Progenitor cell of endocrine pancreas (in vitro differentiated cells): Measurements from ENCODE around the gene ABCE1. TPM values are rescaled to one million over a fixed set of nuclear protein-coding genes. Genes with fewer than 3 reads are reported as not detected.
A peak's percentile ranks its signal among the peaks of the same experiment; 100 is the strongest.

ENCODE experiments used
- DNase-seq: peaks from one replicate; pipeline ENCODE4 v3.0.0; 2021; ENCODE audit warnings: low spot score; ENCODE audit not compliant: unreplicated experiment
- H3K27ac Mint-ChIP-seq: 2 replicates; pipeline ENCODE4 v1.8.0; 2021; ENCODE audit warnings: mild to moderate bottlenecking, moderate library complexity, mixed read lengths
- H3K27me3 Mint-ChIP-seq: 2 replicates; pipeline ENCODE4 v1.8.0; 2021; ENCODE audit warnings: mixed read lengths
- H3K36me3 Mint-ChIP-seq: 2 replicates; pipeline ENCODE4 v1.8.0; 2022; ENCODE audit warnings: mixed read lengths; ENCODE audit not compliant: insufficient read depth
- H3K4me1 Mint-ChIP-seq: 2 replicates; pipeline ENCODE4 v1.8.0; 2021; ENCODE audit warnings: low read depth, mixed read lengths
- H3K4me3 Mint-ChIP-seq: 2 replicates; pipeline ENCODE4 v1.8.0; 2021; ENCODE audit warnings: low read depth, mild to moderate bottlenecking, moderate library complexity, mixed read lengths
- H3K9me3 Mint-ChIP-seq: 2 replicates; pipeline ENCODE4 v1.8.0; 2021; ENCODE audit warnings: low read depth, mixed read lengths
- CTCF ChIP-seq: fragments of 200-600 bp; sonication (generic); IDR thresholded peaks from one replicate; pipeline ENCODE4 v1.5.0; 2021; ENCODE audit warnings: antibody characterized with exemption, mild to moderate bottlenecking; ENCODE audit not compliant: unreplicated experiment
- total RNA-seq: library from RNA; stranded (reverse); gene quantifications from 2 replicates; pipeline ENCODE4 v1.2.1, GENCODE V29; 2021

ABCE1 gene
- total RNA-seq, 1 donor from 2014 or later: 53.6 TPM

GRCh38 chr4:145176641-145177432, 78.7 kb downstream of the ABCE1 start:
- no peaks in the 10 kb centered on the region for H3K27me3 Mint-ChIP-seq
- peak overlapping the region; percentile 29 for H3K27ac Mint-ChIP-seq
- H3K4me1 Mint-ChIP-seq: peaks cover 21% of the 10 kb centered on the region
- no peak for TF ChIP-seq CTCF
- no peaks in the 10 kb centered on the region for H3K9me3 Mint-ChIP-seq
- no peak for DNase-seq
- peak overlapping the region; percentile 88 for H3K4me3 Mint-ChIP-seq
- H3K36me3 Mint-ChIP-seq: peaks cover 15% of the 10 kb centered on the region

GRCh38 chr4:145177511-145177905, 79.4 kb downstream of the ABCE1 start:
- peak overlapping the region; percentile 29 for H3K27ac Mint-ChIP-seq

GRCh38 chr4:145177906-145178538, 79.9 kb downstream of the ABCE1 start:
- H3K4me1 Mint-ChIP-seq: peaks cover 19% of the 10 kb centered on the region
- H3K27me3 Mint-ChIP-seq: no peaks in the 10 kb centered on the region
- H3K4me3 Mint-ChIP-seq: peak overlapping the region; percentile 88
- no peak for TF ChIP-seq CTCF
- H3K36me3 Mint-ChIP-seq: peaks cover 11% of the 10 kb centered on the region
- peak overlapping the region; percentile 96 for H3K27ac Mint-ChIP-seq
- DNase-seq: no peak
- no peaks in the 10 kb centered on the region for H3K9me3 Mint-ChIP-seq

More at GRCh38 chr4:145177511-145177905, 79.4 kb downstream of the ABCE1 start:
- H3K36me3 Mint-ChIP-seq: peaks cover 13% of the 10 kb centered on the region
- DNase-seq: no peak
- no peaks in the 10 kb centered on the region for H3K9me3 Mint-ChIP-seq
- no peak for TF ChIP-seq CTCF
- peaks cover 19% of the 10 kb centered on the region for H3K4me1 Mint-ChIP-seq
- peak overlapping the region; percentile 88 for H3K4me3 Mint-ChIP-seq
- H3K27me3 Mint-ChIP-seq: no peaks in the 10 kb centered on the region

GRCh38 chr4:145178740-145179280, 80.7 kb downstream of the ABCE1 start:
- peaks cover 19% of the 10 kb centered on the region for H3K4me1 Mint-ChIP-seq
- no peak for TF ChIP-seq CTCF
- H3K36me3 Mint-ChIP-seq: peaks cover 9% of the 10 kb centered on the region
- no peak for DNase-seq
- H3K4me3 Mint-ChIP-seq: peak overlapping the region; percentile 88
- H3K27me3 Mint-ChIP-seq: no peaks in the 10 kb centered on the region
- no peaks in the 10 kb centered on the region for H3K9me3 Mint-ChIP-seq
- H3K27ac Mint-ChIP-seq: peak overlapping the region; percentile 96

Other genes with a start within 250 kb of the ABCE1 start
- gene ANAPC10, start 115 bp upstream of the ABCE1 start, total RNA-seq: 22.5 and 24.8 TPM in 2 replicates
- gene OTUD4, start 82.3 kb downstream of the ABCE1 start, total RNA-seq: 40.8 and 41.8 TPM in 2 replicates